WTC11 (cell line): ENCODE measurements around the gene PPEF1. TPM values are rescaled to one million over a fixed set of nuclear protein-coding genes. Genes with fewer than 3 reads are reported as not detected.

Experiments used
- ATAC-seq: fragments of 200-7000 bp; cut with Tn5 transposase; 2 replicates; pipeline ENCODE4 v1.10.0; 2021; ENCODE audit warnings: mild to moderate bottlenecking, moderate library complexity
- CTCF ChIA-PET: fragments of 300-600 bp; sonication (Branson Sonifier 250); formaldehyde crosslinking; loops from one replicate; lab custom pipeline; 2021; ENCODE audit warnings: antibody characterized with exemption; lab: Charles Lee
- POLR2A ChIA-PET: fragments of 350-600 bp; sonication (Branson Sonifier 250); formaldehyde crosslinking; loops from one replicate; lab custom pipeline; 2021; ENCODE audit warnings: antibody characterized with exemption; lab: Charles Lee
- DNase-seq: peaks from one replicate; pipeline ENCODE4 v3.0.0; 2021; ENCODE audit warnings: low spot score
- H3K27ac Mint-ChIP-seq: 2 replicates; pipeline ENCODE4 v1.8.0; 2021; ENCODE audit warnings: mixed read lengths
- H3K27me3 Mint-ChIP-seq: 2 replicates; pipeline ENCODE4 v1.8.0; 2021; ENCODE audit warnings: low read depth, mild to moderate bottlenecking, moderate library complexity, mixed read lengths
- H3K36me3 Mint-ChIP-seq: 2 replicates; pipeline ENCODE4 v1.8.0; 2021; ENCODE audit warnings: mixed read lengths
- H3K4me1 Mint-ChIP-seq: 2 replicates; pipeline ENCODE4 v1.8.0; 2022; ENCODE audit warnings: mixed read lengths
- H3K4me3 Mint-ChIP-seq: 2 replicates; pipeline ENCODE4 v1.8.0; 2021; ENCODE audit warnings: mild to moderate bottlenecking, moderate library complexity, mixed read lengths
- H3K9me3 Mint-ChIP-seq: 2 replicates; pipeline ENCODE4 v1.8.0; 2021; ENCODE audit warnings: mixed read lengths
- AR ChIP-seq: fragments of 250-450 bp; sonication (Bioruptor Pico); IDR thresholded peaks from 2 replicates; pipeline ENCODE4 v1.9.0; 2021; ENCODE audit warnings: mild to moderate bottlenecking
- CTCF ChIP-seq: fragments of 200-600 bp; IDR thresholded peaks from 2 replicates; pipeline ENCODE4 v1.8.0; 2022; ENCODE audit warnings: antibody characterized with exemption
- ETV6 ChIP-seq: sonication (generic); formaldehyde crosslinking; IDR thresholded peaks from 2 replicates; pipeline ENCODE4 v1.8.1; 2022; ENCODE audit warnings: mild to moderate bottlenecking, missing genetic modification reagents
- FOXJ3 ChIP-seq: sonication (generic); formaldehyde crosslinking; IDR thresholded peaks from 2 replicates; pipeline ENCODE4 v1.9.0; 2021; ENCODE audit warnings: missing genetic modification reagents, mild to moderate bottlenecking, borderline replicate concordance
- KAT7 ChIP-seq: sonication (generic); formaldehyde crosslinking; IDR thresholded peaks from 2 replicates; pipeline ENCODE4 v1.8.1; 2023; ENCODE audit warnings: missing genetic modification reagents, mild to moderate bottlenecking, borderline replicate concordance
- NR3C1 ChIP-seq: sonication (generic); formaldehyde crosslinking; conservative IDR thresholded peaks from 2 replicates; pipeline ENCODE4 v1.8.1; 2023; ENCODE audit warnings: low read depth, mild to moderate bottlenecking, missing genetic modification reagents
- OVOL2 ChIP-seq: fragments of 250-450 bp; sonication (Bioruptor Pico); IDR thresholded peaks from 2 replicates; pipeline ENCODE4 v1.9.0; 2021; ENCODE audit warnings: mild to moderate bottlenecking, borderline replicate concordance
- PRRX2 ChIP-seq: fragments of 250-450 bp; sonication (Bioruptor Pico); IDR thresholded peaks from 2 replicates; pipeline ENCODE4 v1.8.0; 2021; ENCODE audit warnings: mild to moderate bottlenecking
- RELA ChIP-seq: sonication (generic); formaldehyde crosslinking; IDR thresholded peaks from 2 replicates; pipeline ENCODE4 v1.8.1; 2022; ENCODE audit warnings: missing genetic modification reagents, mild to moderate bottlenecking, borderline replicate concordance
- RORB ChIP-seq: fragments of 250-450 bp; sonication (Bioruptor Pico); IDR thresholded peaks from 2 replicates; pipeline ENCODE4 v1.9.0; 2021; ENCODE audit warnings: mild to moderate bottlenecking
- STAT6 ChIP-seq: sonication (generic); formaldehyde crosslinking; conservative IDR thresholded peaks from 2 replicates; pipeline ENCODE4 v1.8.1; 2023; ENCODE audit warnings: mild to moderate bottlenecking, low read depth, missing genetic modification reagents, moderate library complexity
- TCF7 ChIP-seq: sonication (generic); formaldehyde crosslinking; IDR thresholded peaks from 2 replicates; pipeline ENCODE4 v1.8.0; 2022; ENCODE audit warnings: mild to moderate bottlenecking, low read depth, missing genetic modification reagents, moderate library complexity
- ZNF281 ChIP-seq: sonication (generic); formaldehyde crosslinking; IDR thresholded peaks from 2 replicates; pipeline ENCODE4 v1.8.0; 2023; ENCODE audit warnings: mild to moderate bottlenecking, missing genetic modification reagents
- ZNF396 ChIP-seq: fragments of 250-450 bp; sonication (Bioruptor Pico); IDR thresholded peaks from 2 replicates; pipeline ENCODE4 v1.8.0; 2021; ENCODE audit warnings: mild to moderate bottlenecking, moderate library complexity, borderline replicate concordance
- total RNA-seq: library from RNA; stranded (reverse); gene quantifications from 3 replicates; pipeline ENCODE4 v1.2.3, GENCODE V29; 2021

Gene PPEF1
- total RNA-seq, 1 experiment from 2014 or later: 0.31 TPM

GRCh38 chrX:18871161-18871890 is 163.9 kb downstream of the PPEF1 start (continued):
- no peak for TF ChIP-seq RELA (CRISPR knock-in tag)
- TF ChIP-seq, all 79 proteins: peak for 0

GRCh38 chrX:18871970-18872369 is 164.5 kb downstream of the PPEF1 start:
- H3K4me1 Mint-ChIP-seq: peaks cover 3% of the 10 kb centered on the region
- TF ChIP-seq ZNF396 (no peak), RELA (CRISPR knock-in tag) (no peak), TCF7 (CRISPR knock-in tag) (no peak), FOXJ3 (CRISPR knock-in tag) (no peak), KAT7 (no peak), ZNF281 (no peak), OVOL2 (CRISPR knock-in tag) (no peak), CTCF (no peak), ETV6 (no peak), PRRX2 (no peak), AR (CRISPR knock-in tag) (no peak), RORB (no peak), NR3C1 (CRISPR knock-in tag) (no peak), STAT6 (CRISPR knock-in tag) (no peak)
- no peaks in the 10 kb centered on the region for H3K9me3 Mint-ChIP-seq
- no peak overlapping the region for H3K27ac Mint-ChIP-seq
- H3K27me3 Mint-ChIP-seq: no peaks in the 10 kb centered on the region; the same call in 1 of the 2 replicates
- ATAC-seq (no peak), DNase-seq (no peak)
- H3K4me3 Mint-ChIP-seq: no peak overlapping the region
- ChIA-PET CTCF (no interaction called here), POLR2A (no interaction called here)
- no peaks in the 10 kb centered on the region for H3K36me3 Mint-ChIP-seq
